Stimulated activated naive B cell treated with anti-CD40 and anti-IgM and Interleukin-4, amounts not matched to agents 10 μg/mL and 1 μg/mL and 100 μg/mL, for 72 hours (primary cell): ENCODE results near the gene MMP2.

ENCODE experiments used
- ATAC-seq, 2 donors: fragments of 150-1000 bp; cut with Tn5 transposase; replicated peaks; 2 replicates each; pipeline ENCODE4 v1.10.0; 2021; ENCODE audit warnings: moderate library complexity in 1 of 2
- DNase-seq: peaks from one replicate; pipeline ENCODE4 v3.0.0; 2021
- H3K27ac Mint-ChIP-seq: one replicate; pipeline ENCODE4 v1.8.0; 2022; ENCODE audit warnings: mild to moderate bottlenecking, mixed read lengths
- H3K27me3 Mint-ChIP-seq, 2 donors: one replicate each; pipeline ENCODE4 v1.8.0; 2022; ENCODE audit warnings: mixed read lengths in 2 of 2
- H3K36me3 Mint-ChIP-seq, 2 donors: one replicate each; pipeline ENCODE4 v1.8.0; 2022; ENCODE audit warnings: mixed read lengths in 2 of 2, mild to moderate bottlenecking in 1 of 2
- H3K4me1 Mint-ChIP-seq, 2 donors: one replicate each; pipeline ENCODE4 v1.8.0; 2022; ENCODE audit warnings: mixed read lengths in 2 of 2, mild to moderate bottlenecking in 1 of 2
- H3K4me3 Mint-ChIP-seq, 2 donors: one replicate each; pipeline ENCODE4 v1.8.0; 2022; ENCODE audit warnings: mild to moderate bottlenecking in 2 of 2, mixed read lengths in 2 of 2, moderate library complexity in 1 of 2
- H3K9me3 Mint-ChIP-seq, 2 donors: one replicate each; pipeline ENCODE4 v1.8.0; 2022; ENCODE audit warnings: mixed read lengths in 2 of 2, mild to moderate bottlenecking in 1 of 2

Gene MMP2

GRCh38 chr16:55454861-55455260 is 24.1 kb upstream of the MMP2 start:
- no peak for DNase-seq
- no peaks in the 10 kb centered on the region for H3K36me3 Mint-ChIP-seq

GRCh38 chr16:55462241-55462640 is 16.8 kb upstream of the MMP2 start:
- no peaks in the 10 kb centered on the region for H3K9me3 Mint-ChIP-seq
- DNase-seq (no peak), ATAC-seq (no peak)
- H3K4me1 Mint-ChIP-seq: peaks cover 0 to 4% of the 10 kb centered on the region in 2 donors
- H3K36me3 Mint-ChIP-seq: no peaks in the 10 kb centered on the region
- H3K27ac Mint-ChIP-seq: no peak overlapping the region
- H3K27me3 Mint-ChIP-seq: peaks cover 0 to 18% of the 10 kb centered on the region in 2 donors
- no peak overlapping the region for H3K4me3 Mint-ChIP-seq

More at GRCh38 chr16:55454861-55455260, 24.1 kb upstream of the MMP2 start:
- Mint-ChIP-seq H3K27me3 (peaks cover 12 to 13% of the 10 kb centered on the region in 2 donors), H3K4me3 (no peak overlapping the region), H3K4me1 (no peaks in the 10 kb centered on the region), H3K9me3 (peaks cover 3 to 4% of the 10 kb centered on the region in 2 donors), H3K27ac (no peak overlapping the region)
- no peak for ATAC-seq

GRCh38 chr16:55464375-55464774 is 14.6 kb upstream of the MMP2 start:
- H3K27ac Mint-ChIP-seq: no peak overlapping the region
- H3K36me3 Mint-ChIP-seq: no peaks in the 10 kb centered on the region
- H3K27me3 Mint-ChIP-seq: peaks cover 0 to 11% of the 10 kb centered on the region in 2 donors
- DNase-seq (no peak), ATAC-seq (no peak)
- H3K4me1 Mint-ChIP-seq: peaks cover 0 to 4% of the 10 kb centered on the region in 2 donors
- H3K4me3 Mint-ChIP-seq: no peak overlapping the region
- H3K9me3 Mint-ChIP-seq: no peaks in the 10 kb centered on the region

GRCh38 chr16:55465077-55465896 is 13.7 kb upstream of the MMP2 start:
- peak; percentile 62 for DNase-seq
- Mint-ChIP-seq H3K4me3 (no peak overlapping the region), H3K27ac (no peak overlapping the region), H3K27me3 (peaks cover 0 to 11% of the 10 kb centered on the region in 2 donors), H3K36me3 (no peaks in the 10 kb centered on the region), H3K4me1 (peaks cover 0 to 4% of the 10 kb centered on the region in 2 donors), H3K9me3 (no peaks in the 10 kb centered on the region)
- peak; percentile 90 to 94 for ATAC-seq

- H3K27me3 Mint-ChIP-seq: peaks cover 0 to 11% of the 10 kb centered on the region in 2 donors
- no peaks in the 10 kb centered on the region for H3K36me3 Mint-ChIP-seq
- H3K4me1 Mint-ChIP-seq: peaks cover under 1 to 4% of the 10 kb centered on the region in 2 donors
- no peak overlapping the region for H3K27ac Mint-ChIP-seq
- ATAC-seq (no peak), DNase-seq (no peak)
- H3K4me3 Mint-ChIP-seq: no peak overlapping the region
- no peaks in the 10 kb centered on the region for H3K9me3 Mint-ChIP-seq
Observed at GRCh38 chr16:55466209-55466608, 12.8 kb upstream of the MMP2 start.

- ATAC-seq: no peak
- no peak overlapping the region for H3K4me3 Mint-ChIP-seq
- H3K36me3 Mint-ChIP-seq: no peaks in the 10 kb centered on the region
- peaks cover 0 to 7% of the 10 kb centered on the region in 2 donors for H3K27me3 Mint-ChIP-seq
- peaks cover 1 to 4% of the 10 kb centered on the region in 2 donors for H3K4me1 Mint-ChIP-seq
- H3K27ac Mint-ChIP-seq: no peak overlapping the region
- H3K9me3 Mint-ChIP-seq: no peaks in the 10 kb centered on the region
- no peak for DNase-seq
Observed at GRCh38 chr16:55467898-55468297, 11.1 kb upstream of the MMP2 start.

GRCh38 chr16:55468352-55468990 is 10.5 kb upstream of the MMP2 start:
- Mint-ChIP-seq H3K9me3 (no peaks in the 10 kb centered on the region), H3K27ac (no peak overlapping the region), H3K4me3 (no peak overlapping the region), H3K36me3 (no peaks in the 10 kb centered on the region), H3K27me3 (peaks cover 0 to 7% of the 10 kb centered on the region in 2 donors), H3K4me1 (peaks cover 1 to 4% of the 10 kb centered on the region in 2 donors)
- DNase-seq (no peak), ATAC-seq (no peak)

- Mint-ChIP-seq H3K9me3 (no peaks in the 10 kb centered on the region), H3K4me3 (no peak overlapping the region), H3K4me1 (peaks cover 1 to 4% of the 10 kb centered on the region in 2 donors), H3K27ac (no peak overlapping the region), H3K36me3 (no peaks in the 10 kb centered on the region), H3K27me3 (peaks cover 6 to 13% of the 10 kb centered on the region in 2 donors)
- ATAC-seq (no peak), DNase-seq (no peak)
Observed at GRCh38 chr16:55469821-55470532, 9.0 kb upstream of the MMP2 start.

- H3K4me3 Mint-ChIP-seq: no peak overlapping the region
- no peak overlapping the region for H3K27ac Mint-ChIP-seq
- no peak for DNase-seq
- no peaks in the 10 kb centered on the region for H3K9me3 Mint-ChIP-seq
- no peaks in the 10 kb centered on the region for H3K36me3 Mint-ChIP-seq
- peaks cover 0 to 1% of the 10 kb centered on the region in 2 donors for H3K4me1 Mint-ChIP-seq
- peaks cover 6 to 10% of the 10 kb centered on the region in 2 donors for H3K27me3 Mint-ChIP-seq
- no peak for ATAC-seq
Observed at GRCh38 chr16:55470533-55471371, 8.2 kb upstream of the MMP2 start.

GRCh38 chr16:55471448-55472097 is 7.4 kb upstream of the MMP2 start:
- H3K27me3 Mint-ChIP-seq: peaks cover 6 to 12% of the 10 kb centered on the region in 2 donors
- DNase-seq (no peak), ATAC-seq (no peak)
- H3K27ac Mint-ChIP-seq: no peak overlapping the region
- H3K4me3 Mint-ChIP-seq: no peak overlapping the region
- peaks cover 0 to 1% of the 10 kb centered on the region in 2 donors for H3K4me1 Mint-ChIP-seq
- H3K36me3 Mint-ChIP-seq: no peaks in the 10 kb centered on the region
- no peaks in the 10 kb centered on the region for H3K9me3 Mint-ChIP-seq

- Mint-ChIP-seq H3K27ac (no peak overlapping the region), H3K4me1 (peaks cover 0 to 1% of the 10 kb centered on the region in 2 donors), H3K27me3 (peaks cover 19 to 29% of the 10 kb centered on the region in 2 donors), H3K36me3 (no peaks in the 10 kb centered on the region), H3K4me3 (no peak overlapping the region), H3K9me3 (no peaks in the 10 kb centered on the region)
- DNase-seq (no peak), ATAC-seq (no peak)
Observed at GRCh38 chr16:55473587-55473986, 5.4 kb upstream of the MMP2 start.

- H3K27me3 Mint-ChIP-seq: peaks cover 30 to 39% of the 10 kb centered on the region in 2 donors
Observed at GRCh38 chr16:55474821-55475220, 4.2 kb upstream of the MMP2 start.

GRCh38 chr16:55475919-55476318 is 3.1 kb upstream of the MMP2 start:
- Mint-ChIP-seq H3K4me1 (peaks cover 0 to 3% of the 10 kb centered on the region in 2 donors), H3K27me3 (peaks cover 41 to 50% of the 10 kb centered on the region in 2 donors), H3K36me3 (no peaks in the 10 kb centered on the region), H3K9me3 (no peaks in the 10 kb centered on the region), H3K27ac (no peak overlapping the region), H3K4me3 (no peak overlapping the region)
- no peak for ATAC-seq
- no peak for DNase-seq

More at GRCh38 chr16:55474821-55475220, 4.2 kb upstream of the MMP2 start:
- Mint-ChIP-seq H3K4me3 (no peak overlapping the region), H3K9me3 (no peaks in the 10 kb centered on the region), H3K4me1 (peaks cover 0 to 3% of the 10 kb centered on the region in 2 donors), H3K36me3 (no peaks in the 10 kb centered on the region), H3K27ac (no peak overlapping the region)
- ATAC-seq (no peak), DNase-seq (no peak)
